Raji (cell line): ENCODE measurements around the gene ALDH4A1.

ENCODE experiments used
- POLR2A ChIP-seq: IDR thresholded peaks from 2 replicates; pipeline ENCODE4 v1.6.1; 2011; ENCODE audit warnings: low read depth, low read length, control low read depth; ENCODE audit not compliant: insufficient read depth

ALDH4A1 gene

GRCh38 chr1:18902523-18903290 is at the start of gene ALDH4A1:
TSS of gene ALDH4A1 (minus strand) at chr1:18902555. CDS start at chr1:18902523, 32 bp downstream.
- TF ChIP-seq POLR2A, result peak; percentile 60

GRCh38 chr1:18951818-18952391 is 49.5 kb upstream of the ALDH4A1 start:
- no peak for TF ChIP-seq POLR2A

- no peak for TF ChIP-seq POLR2A
These were observed 49.1 kb upstream of the ALDH4A1 start for GRCh38 chr1:18951416-18951815.

GRCh38 chr1:18950401-18951026 is 48.2 kb upstream of the ALDH4A1 start:
- no peak for TF ChIP-seq POLR2A

GRCh38 chr1:18949686-18950400 is 47.5 kb upstream of the ALDH4A1 start:
- TF ChIP-seq POLR2A, result no peak

- TF ChIP-seq POLR2A, result no peak
These were observed 46.7 kb upstream of the ALDH4A1 start for GRCh38 chr1:18948913-18949685.

GRCh38 chr1:18948048-18948912 is 45.9 kb upstream of the ALDH4A1 start:
- TF ChIP-seq POLR2A, result no peak

GRCh38 chr1:18947570-18947969 is 45.2 kb upstream of the ALDH4A1 start:
- no peak for TF ChIP-seq POLR2A

GRCh38 chr1:18946550-18947381 is 44.4 kb upstream of the ALDH4A1 start:
- TF ChIP-seq POLR2A, result no peak

- TF ChIP-seq POLR2A, result no peak
These were observed 43.1 kb upstream of the ALDH4A1 start for GRCh38 chr1:18945401-18945849.

- TF ChIP-seq POLR2A, result no peak
These were observed 42.5 kb upstream of the ALDH4A1 start for GRCh38 chr1:18944810-18945209.

- TF ChIP-seq POLR2A, result no peak
These were observed 41.7 kb upstream of the ALDH4A1 start for GRCh38 chr1:18943914-18944572.
